Measurements from ENCODE around the gene LRRC49.
"Not testable (repeated sequence)": the region's sequence is repeated elsewhere in the genome, so short reads cannot be mapped to it uniquely, and the experiment has no call there.

- TF ChIP-seq CTCF, POLR2A (IDR thresholded peaks at IDR 0.05): not testable (repeated sequence)
Measured at GRCh38 chr15:71004506-71004905, 111.9 kb downstream of the LRRC49 start.

Data from adrenal gland (tissue), 5 donors.